ENCODE results near the gene GDE1. TPM values are rescaled to one million over a fixed set of nuclear protein-coding genes. Genes with fewer than 3 reads are reported as not detected.
"Not testable (repeated sequence)": the region's sequence is repeated elsewhere in the genome, so short reads cannot be mapped to it uniquely, and the experiment has no call there.

GDE1 gene
- total RNA-seq, 2 experiments from 2014 or later, result 20.0 TPM

- Mint-ChIP-seq H3K27me3 (no peaks in the 10 kb centered on the region), H3K9me3 (no peaks in the 10 kb centered on the region), H3K36me3 (ENCODE audit: low read depth) (peaks cover 9% of the 10 kb centered on the region), H3K4me3 (no peak overlapping the region), H3K4me1 (ENCODE audit: low read depth) (peaks cover 8% of the 10 kb centered on the region), H3K27ac (no peak overlapping the region)
- no peak for DNase-seq
- ChIA-PET CTCF (interaction anchor here (0.8 to 1.4 kb wide), 3 partner anchors 9 to 464 kb away, joined by 3 to 6 read pairs (median 5); partner anchors contain the start of gene CCP110), POLR2A (no interaction called here)
- intact Hi-C loops (cut with micrococcal nuclease), result no loop called here
- TF ChIP-seq, protein P1, sequence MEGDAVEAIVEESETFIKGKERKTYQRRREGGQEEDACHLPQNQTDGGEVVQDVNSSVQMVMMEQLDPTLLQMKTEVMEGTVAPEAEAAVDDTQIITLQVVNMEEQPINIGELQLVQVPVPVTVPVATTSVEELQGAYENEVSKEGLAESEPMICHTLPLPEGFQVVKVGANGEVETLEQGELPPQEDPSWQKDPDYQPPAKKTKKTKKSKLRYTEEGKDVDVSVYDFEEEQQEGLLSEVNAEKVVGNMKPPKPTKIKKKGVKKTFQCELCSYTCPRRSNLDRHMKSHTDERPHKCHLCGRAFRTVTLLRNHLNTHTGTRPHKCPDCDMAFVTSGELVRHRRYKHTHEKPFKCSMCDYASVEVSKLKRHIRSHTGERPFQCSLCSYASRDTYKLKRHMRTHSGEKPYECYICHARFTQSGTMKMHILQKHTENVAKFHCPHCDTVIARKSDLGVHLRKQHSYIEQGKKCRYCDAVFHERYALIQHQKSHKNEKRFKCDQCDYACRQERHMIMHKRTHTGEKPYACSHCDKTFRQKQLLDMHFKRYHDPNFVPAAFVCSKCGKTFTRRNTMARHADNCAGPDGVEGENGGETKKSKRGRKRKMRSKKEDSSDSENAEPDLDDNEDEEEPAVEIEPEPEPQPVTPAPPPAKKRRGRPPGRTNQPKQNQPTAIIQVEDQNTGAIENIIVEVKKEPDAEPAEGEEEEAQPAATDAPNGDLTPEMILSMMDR (IDR thresholded peaks at IDR 0.05), result no peak
- ATAC-seq, result no peak
Observed at GRCh38 chr16:19549673-19550072, 27.8 kb upstream of the GDE1 start.

DNA sequence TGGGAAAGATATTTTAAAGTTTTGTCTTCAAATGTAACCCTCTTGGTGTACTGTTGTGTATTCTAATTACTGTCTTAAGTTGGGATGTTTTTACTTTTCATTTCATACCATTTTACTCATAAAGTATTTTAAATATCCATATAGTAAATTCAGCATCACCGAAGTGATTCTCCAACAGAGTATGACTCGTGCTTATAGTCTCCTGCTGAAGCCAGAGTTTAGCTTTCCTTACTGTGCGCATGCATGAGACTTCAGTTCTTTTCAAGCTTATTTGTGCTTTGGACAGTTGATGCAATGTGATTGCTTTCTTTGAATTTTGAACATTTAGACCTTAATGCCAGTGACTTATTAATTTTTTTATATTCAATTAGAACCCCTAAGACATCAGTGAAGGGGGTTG, 26.2 kb upstream of the GDE1 start:
- Mint-ChIP-seq H3K36me3 (ENCODE audit: low read depth) (peaks cover 19% of the 10 kb centered on the region), H3K27ac (no peak overlapping the region), H3K9me3 (no peaks in the 10 kb centered on the region), H3K27me3 (no peaks in the 10 kb centered on the region), H3K4me3 (no peak overlapping the region), H3K4me1 (ENCODE audit: low read depth) (no peaks in the 10 kb centered on the region)
- POLR2A ChIA-PET, result interaction anchor here (1.1 kb wide), 1 partner anchor 24 kb away, joined by 6 read pairs; the partner anchor contains the start of gene CCP110
- CTCF ChIA-PET, result interaction anchor here (1.1 to 1.8 kb wide), 2 partner anchors 15 to 45 kb away, joined by 3 to 4 read pairs; no protein-coding TSS in a partner anchor
- DNase-seq (no peak), ATAC-seq (no peak)
- intact Hi-C loops (cut with micrococcal nuclease), result no loop called here
- TF ChIP-seq, protein P1 (IDR thresholded peaks at IDR 0.05), result no peak

GRCh38 chr16:19543278-19543996, 21.5 kb upstream of the GDE1 start:
- H3K4me1 Mint-ChIP-seq (ENCODE audit: low read depth); H3K27ac Mint-ChIP-seq; ATAC-seq; H3K4me3 Mint-ChIP-seq; intact Hi-C loops (cut with micrococcal nuclease); DNase-seq; H3K9me3 Mint-ChIP-seq; H3K27me3 Mint-ChIP-seq: not testable (repeated sequence)
- peaks cover 31% of the 10 kb centered on the region for H3K36me3 Mint-ChIP-seq (ENCODE audit: low read depth)
- ChIA-PET POLR2A (interaction anchor here (1.4 kb wide), 1 partner anchor 12 kb away, joined by 4 read pairs; the partner anchor contains the start of gene VPS35L), CTCF (interaction anchor here (1.0 kb wide), 1 partner anchor 41 kb away, joined by 3 read pairs; no protein-coding TSS in a partner anchor)

DNA sequence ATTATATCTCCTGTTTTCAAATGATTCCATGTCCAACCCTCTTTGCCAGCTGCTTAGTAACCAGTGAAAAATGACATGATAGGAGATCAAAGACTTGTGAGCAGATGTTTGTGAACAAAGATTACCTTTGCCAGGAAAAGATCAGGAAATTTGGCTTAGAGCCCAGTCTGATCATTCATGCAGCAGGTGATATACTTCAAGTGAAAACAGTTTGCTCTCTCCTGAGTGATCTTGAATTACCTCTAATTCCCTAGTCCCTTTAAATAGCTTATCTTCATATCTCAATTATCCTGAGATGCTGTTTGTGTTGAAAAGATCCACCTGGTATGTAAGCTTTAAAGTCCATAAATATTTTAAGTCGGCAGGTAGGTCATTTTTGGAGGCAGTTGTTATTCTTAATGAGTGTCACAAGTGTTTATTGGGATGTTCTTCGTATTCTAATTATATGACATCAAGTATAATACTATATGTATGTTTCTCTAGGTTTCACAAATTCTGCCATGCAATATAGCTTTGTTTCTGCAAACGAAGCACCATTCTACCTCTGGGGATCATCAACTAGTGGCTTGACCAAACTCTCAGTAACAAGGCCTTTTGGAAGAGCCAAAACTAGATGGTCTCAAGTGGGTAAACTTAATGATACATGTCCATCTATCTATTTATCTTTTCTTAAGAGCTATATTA, 20.4 kb upstream of the GDE1 start:
- ATAC-seq (no peak), DNase-seq (no peak)
- peaks cover 32% of the 10 kb centered on the region for H3K36me3 Mint-ChIP-seq (ENCODE audit: low read depth)
- ChIA-PET CTCF (interaction anchor here (0.8 to 1.0 kb wide), 2 partner anchors 40 to 42 kb away, joined by 3 read pairs; no protein-coding TSS in a partner anchor), POLR2A (interaction anchor here (1.4 kb wide), 1 partner anchor 13 kb away, joined by 4 read pairs; the partner anchor contains the start of gene VPS35L)
- no peaks in the 10 kb centered on the region for H3K27me3 Mint-ChIP-seq
- TF ChIP-seq, protein P1 (IDR thresholded peaks at IDR 0.05), result no peak
- H3K4me1 Mint-ChIP-seq (ENCODE audit: low read depth), result no peaks in the 10 kb centered on the region
- no peak overlapping the region for H3K27ac Mint-ChIP-seq
- intact Hi-C loops (cut with micrococcal nuclease), result no loop called here
- no peaks in the 10 kb centered on the region for H3K9me3 Mint-ChIP-seq
- H3K4me3 Mint-ChIP-seq, result no peak overlapping the region

GRCh38 chr16:19540241-19540970, 18.5 kb upstream of the GDE1 start:
- Mint-ChIP-seq H3K4me1 (ENCODE audit: low read depth) (no peaks in the 10 kb centered on the region), H3K9me3 (no peaks in the 10 kb centered on the region), H3K4me3 (no peak overlapping the region), H3K27ac (no peak overlapping the region), H3K27me3 (no peaks in the 10 kb centered on the region), H3K36me3 (ENCODE audit: low read depth) (peaks cover 45% of the 10 kb centered on the region)
- DNase-seq, result no peak
- POLR2A ChIA-PET, result interaction anchor here (2.5 kb wide), 1 partner anchor 11 kb away, joined by 13 read pairs; no protein-coding TSS in a partner anchor
- TF ChIP-seq, protein P1 (IDR thresholded peaks at IDR 0.05), result no peak
- CTCF ChIA-PET, result interaction anchor here (1.2 to 1.5 kb wide), 4 partner anchors 9 to 38 kb away, joined by 3 to 5 read pairs (median 4); partner anchors contain the start of gene VPS35L
- ATAC-seq, result no peak
- intact Hi-C loops (cut with micrococcal nuclease), result no loop called here
